B cell (primary cell): ENCODE measurements around the gene ABCC10. TPM values are rescaled to one million over a fixed set of nuclear protein-coding genes. Genes with fewer than 3 reads are reported as not detected.

ENCODE experiments used
- ATAC-seq: fragments of 200-7000 bp; cut with Tn5 transposase; one replicate; pipeline ENCODE4 v1.10.0; 2021; ENCODE audit warnings: low read depth, mild to moderate bottlenecking, moderate number of reproducible peaks, moderate library complexity
- CTCF ChIA-PET: fragments of 350-600 bp; sonication (Branson Sonifier 250); formaldehyde crosslinking; loops from one replicate; lab custom pipeline; 2021; ENCODE audit warnings: antibody characterized with exemption, inconsistent platforms; lab: Charles Lee
- POLR2A ChIA-PET: fragments of 350-600 bp; sonication (Branson Sonifier 250); formaldehyde crosslinking; loops from one replicate; lab custom pipeline; 2021; ENCODE audit warnings: antibody characterized with exemption; lab: Charles Lee
- DNase-seq: peaks from one replicate; pipeline ENCODE4 v3.0.0; 2013
- H2AFZ ChIP-seq: 2 replicates; pipeline ENCODE4 v1.6.1; 2012; ENCODE audit warnings: mild to moderate bottlenecking, low read depth, low read length; ENCODE audit not compliant: insufficient read depth, poor library complexity, severe bottlenecking
- H3K27ac ChIP-seq, 2 donors: 1 replicate in 1 of 2; 2 replicates in 1 of 2; pipeline ENCODE4 v1.5.1; 2012 to 2013; ENCODE audit warnings: low read length in 2 of 2, mild to moderate bottlenecking in 2 of 2, moderate library complexity in 1 of 2
- H3K27me3 ChIP-seq, 4 experiments: fragments of 200-600 bp in 1 of 4; sonication (generic) in 1 of 4; replicated peaks in 1 of 4; 1 replicate in 2 of 4; 2 replicates in 2 of 4; pipeline versions ENCODE4 v1.6.1 to v1.7.0; 2013 to 2016; ENCODE audit warnings: low read length in 3 of 4, mild to moderate bottlenecking in 2 of 4, mixed read lengths in 1 of 4, moderate library complexity in 1 of 4; ENCODE audit not compliant: insufficient read depth in 4 of 4, control insufficient read depth in 3 of 4; ENCODE audit errors: control extremely low read depth in 1 of 4
- H3K36me3 ChIP-seq, 2 experiments: replicated peaks in 1 of 2; 1 replicate in 1 of 2; 2 replicates in 1 of 2; pipeline versions ENCODE4 v1.6.1 to v1.7.1; 2013; ENCODE audit warnings: low read length in 1 of 2; ENCODE audit not compliant: insufficient read depth in 2 of 2, control insufficient read depth in 1 of 2; ENCODE audit errors: control extremely low read depth in 1 of 2, extremely low read depth in 1 of 2
- H3K4me1 ChIP-seq, 2 donors: fragments of 200-600 bp in 1 of 2; sonication (generic) in 1 of 2; 1 replicate in 1 of 2; 2 replicates in 1 of 2; pipeline versions ENCODE4 v1.5.1 to v1.6.1; 2013 to 2017; ENCODE audit warnings: low read length in 2 of 2; ENCODE audit not compliant: control insufficient read depth in 2 of 2, insufficient read depth in 2 of 2
- H3K4me2 ChIP-seq: replicated peaks from 2 replicates; pipeline ENCODE3; 2012; ENCODE audit warnings: mild to moderate bottlenecking, low read depth, low read length; ENCODE audit not compliant: poor library complexity, severe bottlenecking
- H3K4me3 ChIP-seq, 5 experiments: fragments of 200-600 bp in 1 of 5; sonication (generic) in 1 of 5; 1 replicate in 3 of 5; 2 replicates in 2 of 5; pipeline versions ENCODE4 v1.5.1 to v1.7.0; 2011 to 2016; ENCODE audit warnings: low read length in 4 of 5, mild to moderate bottlenecking in 4 of 5, low read depth in 2 of 5, control low read depth in 1 of 5, moderate library complexity in 1 of 5; ENCODE audit not compliant: insufficient read depth in 1 of 5; ENCODE audit errors: control extremely low read depth in 1 of 5, extremely low read depth in 1 of 5
- H3K79me2 ChIP-seq: fragments of 200-600 bp; sonication (generic); one replicate; pipeline ENCODE4 v1.6.0; 2016; ENCODE audit warnings: low read length; ENCODE audit not compliant: control insufficient read depth, insufficient read depth
- H3K9ac ChIP-seq: fragments of 200-600 bp; sonication (generic); 2 replicates; pipeline ENCODE4 v1.6.1; 2017; ENCODE audit warnings: mild to moderate bottlenecking, low read length, moderate library complexity
- H3K9me3 ChIP-seq, 3 donors: one replicate each; pipeline versions ENCODE4 v1.6.1 to v1.7.1; 2013; ENCODE audit warnings: low read length in 2 of 3; ENCODE audit not compliant: control insufficient read depth in 2 of 3, insufficient read depth in 1 of 3; ENCODE audit errors: control extremely low read depth in 1 of 3
- H4K20me1 ChIP-seq: 2 replicates; pipeline ENCODE4 v1.6.0; 2012; ENCODE audit warnings: mild to moderate bottlenecking, low read length; ENCODE audit not compliant: insufficient read depth, control insufficient read depth, poor library complexity, severe bottlenecking
- H3K27ac Mint-ChIP-seq: one replicate; pipeline ENCODE4 v1.8.0; 2021; ENCODE audit warnings: mixed read lengths
- H3K27me3 Mint-ChIP-seq: one replicate; pipeline ENCODE4 v1.8.0; 2021; ENCODE audit warnings: mixed read lengths
- H3K4me1 Mint-ChIP-seq: one replicate; pipeline ENCODE4 v1.8.0; 2021; ENCODE audit warnings: mixed read lengths
- H3K4me3 Mint-ChIP-seq: one replicate; pipeline ENCODE4 v1.8.0; 2021; ENCODE audit warnings: mixed read lengths
- H3K9me3 Mint-ChIP-seq: one replicate; pipeline ENCODE4 v1.8.0; 2022; ENCODE audit warnings: mixed read lengths; ENCODE audit not compliant: insufficient read depth
- CTCF ChIP-seq: fragments of 200-600 bp; IDR thresholded peaks from one replicate; pipeline ENCODE4 v1.8.0; 2022; ENCODE audit warnings: antibody characterized with exemption, mild to moderate bottlenecking
- EZH2 ChIP-seq: IDR thresholded peaks from 2 replicates; pipeline ENCODE4 v1.6.1; 2012; ENCODE audit warnings: borderline replicate concordance, low read depth, mild to moderate bottlenecking, moderate library complexity, low read length; ENCODE audit not compliant: insufficient read depth, poor library complexity, severe bottlenecking
- WGBS: methylation state at CpG from one replicate; pipeline ENCODE4 v1.1.5; 2013; ENCODE audit warnings: missing lambda C conversion rate; ENCODE audit not compliant: insufficient coverage; 5-methylcytosine and 5-hydroxymethylcytosine counted together
- intact Hi-C: fragments of 100-400 bp; cut with micrococcal nuclease; formaldehyde crosslinking; loops from one replicate; pipeline ENCODE4 v1.10.0; 2022
- polyA plus RNA-seq: library from polyadenylated mRNA; depleted of rRNA; stranded (reverse); fragments of >200 nt; gene quantifications from 2 replicates; pipeline ENCODE4 v1.2.3, GENCODE V29; 2012
- total RNA-seq, 2 donors: library from RNA; stranded (reverse); fragments of 120-200 nt in 1 of 2; gene quantifications; 1 replicate in 1 of 2; 2 replicates in 1 of 2; pipeline versions ENCODE4 v1.2.3 to v1.2.4, GENCODE V29; 2013 to 2022

Gene ABCC10
- total and polyA plus RNA-seq, 2 donors (not counting 1 experiment from before 2014, with no cell fraction given): 39.5 to 71.5 TPM

GRCh38 chr6:43436577-43437282 lies 9.4 kb downstream of the ABCC10 start:
- H3K4me2 ChIP-seq: no peak overlapping the region
- TF ChIP-seq CTCF (no peak), EZH2 (no peak)

GRCh38 chr6:43437700-43438099 lies 10.4 kb downstream of the ABCC10 start:
- Histone ChIP-seq H3K9me3 (no peaks in the 10 kb centered on the region), H3K9ac (no peak overlapping the region), H3K4me3 (no peak overlapping the region), H3K4me1 (no peaks in the 10 kb centered on the region), H3K4me2 (no peak overlapping the region), H3K27ac (no peak overlapping the region), H4K20me1 (peaks cover 8% of the 10 kb centered on the region), H3K36me3 (peaks cover 0 to 41% of the 10 kb centered on the region in 2 experiments), H3K27me3 (no peaks in the 10 kb centered on the region), H2AFZ (no peak overlapping the region), H3K79me2 (peaks cover 8% of the 10 kb centered on the region)
- H3K9me3 Mint-ChIP-seq: no peaks in the 10 kb centered on the region
- no peaks in the 10 kb centered on the region for H3K27me3 Mint-ChIP-seq
- H3K4me3 Mint-ChIP-seq: no peak overlapping the region
- H3K27ac Mint-ChIP-seq: no peak overlapping the region
- intact Hi-C loops: no loop called here
- WGBS: no CpG with 5 or more reads among the region's 4 CpGs
- TF ChIP-seq CTCF (no peak), EZH2 (no peak)
- ChIA-PET CTCF (interaction anchor here (1.0 kb wide), 1 partner anchor 17 kb away, joined by 3 read pairs; no protein-coding TSS in a partner anchor), POLR2A (no interaction called here)
- no peak for DNase-seq
- ATAC-seq: no peak
- H3K4me1 Mint-ChIP-seq: no peaks in the 10 kb centered on the region

More at GRCh38 chr6:43436577-43437282, 9.4 kb downstream of the ABCC10 start:
- Mint-ChIP-seq H3K4me3 (no peak overlapping the region), H3K4me1 (peaks cover 1% of the 10 kb centered on the region), H3K27me3 (no peaks in the 10 kb centered on the region), H3K9me3 (no peaks in the 10 kb centered on the region), H3K27ac (no peak overlapping the region)
- ATAC-seq: no peak
- intact Hi-C loops: no loop called here
- POLR2A ChIA-PET: no interaction called here
- 100% methylated on average over 2 of the region's 5 CpGs for WGBS
- H3K36me3 ChIP-seq: peaks cover 0 to 44% of the 10 kb centered on the region in 2 experiments
- H3K79me2 ChIP-seq: peaks cover 18% of the 10 kb centered on the region
- H3K4me1 ChIP-seq: no peaks in the 10 kb centered on the region
- no peak overlapping the region for H3K4me3 ChIP-seq
- H3K27me3 ChIP-seq: no peaks in the 10 kb centered on the region
- H3K9me3 ChIP-seq: no peaks in the 10 kb centered on the region
- H3K27ac ChIP-seq: no peak overlapping the region
- peaks cover 17% of the 10 kb centered on the region for H4K20me1 ChIP-seq
- CTCF ChIA-PET: interaction anchor here (0.6 to 1.0 kb wide), 3 partner anchors 18 to 70 kb away, joined by 3 to 4 read pairs (median 3); no protein-coding TSS in a partner anchor
- H3K9ac ChIP-seq: no peak overlapping the region
- no peak for DNase-seq
- H2AFZ ChIP-seq: no peak overlapping the region
